ENCODE data around the gene SLCO2A1. TPM values are rescaled to one million over a fixed set of nuclear protein-coding genes. Genes with fewer than 3 reads are reported as not detected.

The SLCO2A1 gene
- total RNA-seq, 1 donor from 2014 or later = 1.0 TPM

DNA sequence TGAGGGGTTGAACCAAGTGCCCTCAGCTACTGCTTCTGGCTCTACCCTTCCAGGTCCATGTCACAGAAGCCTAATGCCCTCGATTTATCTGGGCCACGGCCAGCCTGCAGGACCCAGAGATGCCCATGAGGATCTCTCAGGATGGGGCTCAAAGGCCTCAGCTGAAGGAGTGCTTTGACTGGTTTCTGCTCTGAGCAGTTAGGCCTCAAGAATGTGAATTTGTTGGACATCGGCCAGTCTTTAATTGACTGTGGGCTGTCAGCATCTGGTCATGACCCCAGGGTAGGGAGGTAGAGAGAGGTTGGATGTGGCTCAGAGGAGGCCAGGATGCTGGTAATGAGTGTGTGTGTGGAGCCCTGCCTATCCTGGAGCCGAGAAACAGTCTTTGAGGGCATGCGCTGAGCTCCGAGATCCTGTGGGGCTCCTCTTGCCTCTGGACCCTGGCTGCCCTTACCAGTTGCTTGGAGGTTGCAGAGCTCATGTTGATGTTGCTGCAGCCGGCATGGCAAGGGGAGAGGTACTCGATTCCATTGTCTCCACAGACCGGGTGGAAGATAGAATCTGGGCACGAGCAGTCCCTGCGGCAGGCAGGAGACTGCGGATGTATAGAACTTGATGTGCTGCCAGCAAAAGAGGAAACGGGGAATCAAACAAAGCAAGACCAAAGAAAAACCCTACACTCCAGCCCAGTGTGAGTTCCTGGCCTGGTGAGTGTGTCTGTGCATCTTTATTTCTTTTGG lies 84.9 kb downstream of the SLCO2A1 start:
- Mint-ChIP-seq H3K27ac (ENCODE audit: unreplicated experiment) (peak overlapping the region; percentile 84), H3K4me3 (ENCODE audit: unreplicated experiment) (no peak overlapping the region), H3K9me3 (ENCODE audit: low read depth) (no peaks in the 10 kb centered on the region), H3K36me3 (ENCODE audit: low read depth) (no peaks in the 10 kb centered on the region), H3K4me1 (ENCODE audit: low read depth) (peaks cover 59% of the 10 kb centered on the region), H3K27me3 (ENCODE audit: low read depth) (peaks cover 2% of the 10 kb centered on the region)
- TF ChIP-seq, protein P1, sequence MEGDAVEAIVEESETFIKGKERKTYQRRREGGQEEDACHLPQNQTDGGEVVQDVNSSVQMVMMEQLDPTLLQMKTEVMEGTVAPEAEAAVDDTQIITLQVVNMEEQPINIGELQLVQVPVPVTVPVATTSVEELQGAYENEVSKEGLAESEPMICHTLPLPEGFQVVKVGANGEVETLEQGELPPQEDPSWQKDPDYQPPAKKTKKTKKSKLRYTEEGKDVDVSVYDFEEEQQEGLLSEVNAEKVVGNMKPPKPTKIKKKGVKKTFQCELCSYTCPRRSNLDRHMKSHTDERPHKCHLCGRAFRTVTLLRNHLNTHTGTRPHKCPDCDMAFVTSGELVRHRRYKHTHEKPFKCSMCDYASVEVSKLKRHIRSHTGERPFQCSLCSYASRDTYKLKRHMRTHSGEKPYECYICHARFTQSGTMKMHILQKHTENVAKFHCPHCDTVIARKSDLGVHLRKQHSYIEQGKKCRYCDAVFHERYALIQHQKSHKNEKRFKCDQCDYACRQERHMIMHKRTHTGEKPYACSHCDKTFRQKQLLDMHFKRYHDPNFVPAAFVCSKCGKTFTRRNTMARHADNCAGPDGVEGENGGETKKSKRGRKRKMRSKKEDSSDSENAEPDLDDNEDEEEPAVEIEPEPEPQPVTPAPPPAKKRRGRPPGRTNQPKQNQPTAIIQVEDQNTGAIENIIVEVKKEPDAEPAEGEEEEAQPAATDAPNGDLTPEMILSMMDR (IDR thresholded peaks at IDR 0.05) = no peak
- DNase-seq (ENCODE audit: low spot score) = peak; percentile 55

DNA sequence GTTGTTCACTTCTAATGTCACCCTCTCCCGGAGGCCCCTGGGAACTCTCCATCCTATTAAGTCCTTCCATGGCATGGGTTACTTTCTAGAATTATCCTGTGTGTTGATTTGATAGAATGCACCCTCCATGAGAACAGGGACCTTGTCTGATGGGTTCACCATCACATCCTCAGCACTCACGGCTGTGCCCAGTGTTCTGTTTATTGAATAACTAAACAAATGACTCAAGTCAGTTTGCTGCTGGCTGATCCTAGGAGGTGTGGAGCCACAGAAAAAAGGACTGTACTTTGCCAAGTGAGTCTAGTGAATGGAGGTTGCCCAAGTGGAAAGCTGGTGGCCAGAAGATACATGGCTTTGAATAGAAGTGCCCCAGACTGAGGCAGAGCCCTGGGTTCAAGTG lies 85.5 kb downstream of the SLCO2A1 start:
- H3K27me3 Mint-ChIP-seq (ENCODE audit: low read depth) = peaks cover 2% of the 10 kb centered on the region
- H3K27ac Mint-ChIP-seq (ENCODE audit: unreplicated experiment) = peak overlapping the region; percentile 39
- no peaks in the 10 kb centered on the region for H3K9me3 Mint-ChIP-seq (ENCODE audit: low read depth)
- H3K4me1 Mint-ChIP-seq (ENCODE audit: low read depth) = peaks cover 56% of the 10 kb centered on the region
- TF ChIP-seq, protein P1 (IDR thresholded peaks at IDR 0.05) = no peak
- no peaks in the 10 kb centered on the region for H3K36me3 Mint-ChIP-seq (ENCODE audit: low read depth)
- DNase-seq (ENCODE audit: low spot score) = peak; percentile 18
- H3K4me3 Mint-ChIP-seq (ENCODE audit: unreplicated experiment) = no peak overlapping the region

DNA sequence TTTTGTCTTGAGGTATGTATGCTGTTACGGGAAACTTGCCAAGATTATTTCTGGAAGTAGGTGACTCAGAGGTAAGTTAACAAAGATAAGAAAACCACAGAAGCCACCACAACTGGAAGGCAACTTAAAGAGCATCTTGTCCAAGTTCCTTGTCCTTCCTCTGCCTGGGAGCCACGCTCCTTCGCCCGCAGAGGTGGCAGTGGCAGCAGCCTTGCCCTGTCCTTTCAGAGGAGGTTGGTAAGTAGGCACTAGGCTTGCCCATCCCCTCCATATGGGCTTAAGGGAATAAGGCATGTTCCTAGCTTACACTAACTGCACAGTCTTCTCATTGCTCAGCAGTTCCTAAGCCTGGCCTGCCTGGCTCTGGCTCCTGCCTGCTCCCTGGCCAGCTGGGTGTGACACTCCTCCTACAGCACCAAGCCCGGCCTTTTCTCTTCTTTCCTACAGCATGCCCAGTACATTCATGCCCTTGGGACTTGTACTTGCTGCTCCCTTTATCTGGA lies 86.0 kb downstream of the SLCO2A1 start:
- DNase-seq (ENCODE audit: low spot score) = peak; percentile 51
- Mint-ChIP-seq H3K4me1 (ENCODE audit: low read depth) (peaks cover 55% of the 10 kb centered on the region), H3K9me3 (ENCODE audit: low read depth) (no peaks in the 10 kb centered on the region), H3K36me3 (ENCODE audit: low read depth) (no peaks in the 10 kb centered on the region), H3K4me3 (ENCODE audit: unreplicated experiment) (no peak overlapping the region), H3K27ac (ENCODE audit: unreplicated experiment) (peak overlapping the region; percentile 39), H3K27me3 (ENCODE audit: low read depth) (peaks cover 2% of the 10 kb centered on the region)
- TF ChIP-seq, protein P1 (IDR thresholded peaks at IDR 0.05) = no peak

DNA sequence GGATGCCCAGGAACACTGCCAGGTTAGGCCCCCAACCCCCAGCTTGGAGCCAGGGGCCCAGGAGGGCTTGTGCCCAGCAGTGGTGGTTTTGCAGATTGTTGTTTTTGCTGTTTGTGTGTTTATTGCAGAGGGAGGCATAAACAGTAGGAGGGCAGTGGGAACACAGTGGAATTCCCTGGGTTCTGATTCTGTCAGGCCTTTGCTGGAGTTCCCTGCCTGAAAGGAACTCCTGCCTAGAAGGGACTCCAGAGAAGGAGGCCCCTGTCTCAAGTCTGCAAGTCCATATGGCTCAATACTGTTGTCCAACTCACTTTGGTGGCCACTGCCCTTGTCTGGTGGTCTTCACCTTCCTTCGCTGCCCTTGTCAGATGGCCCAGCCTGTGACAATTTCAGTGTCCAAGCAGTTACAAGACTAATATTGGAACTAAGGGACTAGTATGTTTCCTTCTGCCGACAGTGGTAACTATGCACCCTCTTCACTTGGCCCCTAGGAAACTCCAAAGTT lies 86.6 kb downstream of the SLCO2A1 start:
- Mint-ChIP-seq H3K4me3 (ENCODE audit: unreplicated experiment) (no peak overlapping the region), H3K4me1 (ENCODE audit: low read depth) (peaks cover 57% of the 10 kb centered on the region), H3K9me3 (ENCODE audit: low read depth) (no peaks in the 10 kb centered on the region), H3K36me3 (ENCODE audit: low read depth) (no peaks in the 10 kb centered on the region), H3K27me3 (ENCODE audit: low read depth) (peaks cover 2% of the 10 kb centered on the region), H3K27ac (ENCODE audit: unreplicated experiment) (no peak overlapping the region)
- TF ChIP-seq, protein P1 (IDR thresholded peaks at IDR 0.05) = no peak
- no peak for DNase-seq (ENCODE audit: low spot score)

DNA sequence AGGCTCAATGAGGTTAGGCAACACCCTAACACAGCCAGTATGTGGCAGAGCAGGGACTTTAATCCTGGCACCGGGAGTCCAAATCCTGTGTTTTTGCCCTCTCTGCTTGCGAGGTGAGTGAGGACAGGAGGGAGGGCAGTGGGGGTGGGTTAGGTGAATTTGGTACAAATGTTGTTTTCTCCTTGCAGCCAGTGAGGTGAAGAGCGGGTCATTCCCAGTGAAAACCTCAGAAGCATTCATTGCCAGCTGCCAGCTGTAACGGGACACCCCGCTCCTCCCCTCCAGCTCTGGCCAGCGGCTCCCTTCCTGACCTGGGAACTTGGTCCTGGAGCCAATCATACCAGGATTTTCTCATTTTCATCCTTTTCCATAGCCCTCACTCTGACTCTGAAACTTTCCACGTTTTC lies 88.3 kb downstream of the SLCO2A1 start:
- peak; percentile 63 for DNase-seq (ENCODE audit: low spot score)
- Mint-ChIP-seq H3K9me3 (ENCODE audit: low read depth) (no peaks in the 10 kb centered on the region), H3K4me1 (ENCODE audit: low read depth) (peaks cover 55% of the 10 kb centered on the region), H3K27me3 (ENCODE audit: low read depth) (peaks cover 2% of the 10 kb centered on the region), H3K4me3 (ENCODE audit: unreplicated experiment) (no peak overlapping the region), H3K27ac (ENCODE audit: unreplicated experiment) (no peak overlapping the region), H3K36me3 (ENCODE audit: low read depth) (no peaks in the 10 kb centered on the region)
- TF ChIP-seq, protein P1 (IDR thresholded peaks at IDR 0.05) = peak; percentile 55
